NCI-H1105 (cell line): ENCODE measurements around the gene ABHD5.

Experiments used
- DNase-seq: peaks from one replicate; lab custom pipeline; 2025; lab: John Stamatoyannopoulos, UW

The ABHD5 gene

GRCh38 chr3:43757666-43758321, 67.1 kb downstream of the ABHD5 start:
- DNase-seq: no peak

DNA sequence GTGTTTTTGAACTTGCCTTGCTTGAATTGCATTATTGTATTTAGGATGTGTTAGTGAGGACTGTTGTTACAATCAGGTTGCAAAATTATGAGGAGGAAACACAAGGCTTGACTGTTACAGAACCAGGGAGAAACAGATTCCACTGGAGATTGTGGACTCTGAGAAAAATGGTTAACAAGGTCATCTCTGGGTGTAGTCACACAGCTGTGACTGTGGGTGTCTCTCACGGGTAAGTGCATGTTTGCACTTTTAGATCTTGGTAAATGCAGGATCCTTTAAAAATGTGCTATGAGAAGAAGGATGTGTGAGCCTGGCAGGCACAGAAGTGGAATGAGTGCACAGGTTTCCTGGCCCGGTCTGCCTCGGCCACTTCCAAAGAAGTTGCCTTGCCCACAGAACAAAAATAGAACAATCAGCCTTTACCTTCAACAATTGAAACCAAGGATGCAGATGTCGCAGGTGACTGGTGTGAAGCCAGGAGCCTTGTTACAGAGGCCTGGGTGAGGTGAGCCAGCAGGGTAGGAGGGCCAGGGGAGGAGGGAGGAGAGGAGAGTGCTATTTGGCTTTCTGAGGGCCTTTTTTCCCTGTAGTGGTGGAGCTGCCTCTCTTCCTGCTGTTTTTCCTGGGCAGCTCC, 68.0 kb downstream of the ABHD5 start:
- no peak for DNase-seq

DNA sequence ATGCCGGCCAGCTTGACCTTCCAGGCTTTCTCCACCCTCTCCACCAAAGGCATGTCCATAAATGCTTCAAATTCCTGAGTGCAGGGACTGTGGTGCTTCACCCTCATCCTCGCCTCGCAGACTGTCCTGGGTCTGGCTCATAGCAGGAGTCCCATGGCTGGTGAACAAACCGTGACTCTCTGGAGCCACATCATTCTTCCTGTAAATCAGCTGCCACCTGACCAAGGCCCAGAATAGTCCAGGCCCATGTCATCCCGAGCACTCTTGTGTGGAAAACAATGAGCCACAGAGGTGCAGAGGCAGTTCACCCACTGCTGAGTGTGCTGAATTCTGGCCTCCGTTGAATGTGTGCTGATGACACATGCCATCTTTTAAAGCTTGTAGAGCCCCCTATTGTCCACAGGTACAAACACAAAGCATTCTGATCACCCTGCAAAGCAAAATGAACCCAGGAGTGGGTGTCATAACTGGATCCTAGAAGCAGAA, 68.6 kb downstream of the ABHD5 start:
- DNase-seq: no peak

GRCh38 chr3:43759938-43760337, 69.2 kb downstream of the ABHD5 start:
- no peak for DNase-seq

- DNase-seq: no peak
Measured at GRCh38 chr3:43760938-43761337, 70.2 kb downstream of the ABHD5 start.

DNA sequence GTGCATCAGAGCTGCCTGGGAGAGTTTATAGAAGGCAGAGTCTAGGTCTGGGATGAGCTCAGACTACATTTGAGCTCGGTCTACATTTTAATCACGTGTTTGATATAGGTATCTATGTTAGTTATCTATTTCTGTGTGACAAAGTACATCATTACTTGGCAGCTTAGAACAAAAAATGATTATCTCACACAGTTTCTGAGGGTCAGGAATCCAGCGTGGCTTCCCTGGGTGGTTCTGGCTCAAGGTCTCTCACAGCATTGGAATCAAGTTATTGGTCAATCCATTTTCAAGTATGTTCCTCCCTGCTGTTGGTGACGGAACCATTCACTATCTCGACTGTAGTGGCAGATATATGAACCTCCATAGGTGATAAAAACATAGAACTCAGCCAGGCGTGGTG, 71.7 kb downstream of the ABHD5 start:
- no peak for DNase-seq

DNA sequence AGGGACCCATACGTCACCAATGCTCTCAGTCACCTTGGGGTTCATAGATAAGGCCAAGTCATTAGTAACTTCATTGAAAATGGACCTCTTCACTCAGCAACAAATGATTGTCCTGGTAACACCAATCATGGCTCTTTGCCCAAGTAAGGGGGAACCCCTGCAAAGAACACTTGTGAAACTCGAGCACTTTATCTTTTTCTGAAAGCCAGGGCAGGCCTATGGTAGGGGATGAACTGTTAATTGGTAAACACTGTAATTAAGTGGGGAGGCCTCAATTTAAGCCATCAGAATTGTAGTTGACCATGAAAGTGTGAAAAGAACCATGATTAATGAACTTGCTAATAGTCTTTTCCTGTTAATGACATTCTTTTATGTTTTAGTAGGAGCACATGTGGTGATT, 73.3 kb downstream of the ABHD5 start:
- DNase-seq: no peak

- DNase-seq: no peak
Measured at GRCh38 chr3:43764471-43764870, 73.7 kb downstream of the ABHD5 start.

DNA sequence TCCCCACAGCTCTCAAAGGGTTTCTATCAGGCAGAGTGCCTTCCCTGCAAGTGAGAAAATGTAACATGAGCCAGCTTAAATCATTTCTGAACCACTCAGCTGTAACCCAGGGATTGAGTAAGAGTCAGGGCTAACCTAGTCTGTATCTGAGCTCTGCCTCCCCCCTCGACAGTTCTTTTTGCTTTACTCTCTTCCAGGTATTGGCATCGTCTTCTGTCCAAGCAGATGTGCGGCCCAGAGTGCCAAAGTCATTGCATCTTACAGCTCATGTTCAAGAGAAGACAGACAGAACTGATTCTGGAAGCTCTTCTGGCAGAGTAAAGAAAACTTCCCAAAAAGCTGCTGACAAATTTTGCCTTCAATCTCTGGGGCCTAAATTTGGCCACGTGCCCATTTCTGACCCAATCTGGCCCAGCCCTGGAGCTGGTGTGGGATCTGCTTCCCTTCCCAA, 74.8 kb downstream of the ABHD5 start:
- DNase-seq: no peak

GRCh38 chr3:43766672-43767465, 76.1 kb downstream of the ABHD5 start:
- DNase-seq: no peak

- no peak for DNase-seq
Measured at GRCh38 chr3:43768381-43768973, 77.7 kb downstream of the ABHD5 start.

DNA sequence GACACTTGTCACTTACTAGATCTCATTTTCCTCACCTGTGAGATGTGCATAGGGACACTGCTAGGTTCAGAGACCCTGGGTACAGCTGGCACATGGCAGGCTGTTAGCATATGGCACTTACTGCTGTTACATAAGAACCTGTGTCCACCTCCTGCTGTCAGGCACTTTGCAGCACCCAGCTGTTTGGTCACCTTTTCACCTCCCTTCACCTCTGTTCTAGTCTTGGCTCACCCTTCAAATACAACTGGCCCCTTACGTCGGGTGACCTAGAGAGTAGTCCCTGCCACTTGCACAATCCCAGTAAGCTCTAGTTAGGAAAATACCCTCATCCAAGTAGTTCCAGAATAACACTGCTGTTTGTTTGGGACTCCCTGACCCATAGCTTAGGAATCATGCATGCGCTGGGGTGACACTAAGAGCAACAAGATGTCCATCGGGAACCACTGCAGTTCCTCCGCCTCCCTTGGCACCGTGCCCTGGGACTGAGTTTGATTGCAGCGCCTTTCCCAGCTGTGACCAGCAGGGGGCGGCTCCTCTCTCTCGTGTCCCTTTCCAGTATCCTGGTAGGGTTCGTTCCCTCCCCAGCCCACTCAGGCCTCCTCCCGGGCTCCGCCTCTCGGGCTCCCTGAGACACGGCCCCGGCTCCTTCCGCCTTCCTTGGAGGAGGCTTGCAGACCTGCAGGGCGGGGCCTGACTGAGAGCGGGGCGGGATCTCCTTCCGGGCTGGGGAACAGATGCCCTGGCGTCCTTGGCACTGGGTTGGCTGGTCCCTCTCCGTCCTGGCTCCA, 78.6 kb downstream of the ABHD5 start:
- DNase-seq: peak; percentile 76

DNA sequence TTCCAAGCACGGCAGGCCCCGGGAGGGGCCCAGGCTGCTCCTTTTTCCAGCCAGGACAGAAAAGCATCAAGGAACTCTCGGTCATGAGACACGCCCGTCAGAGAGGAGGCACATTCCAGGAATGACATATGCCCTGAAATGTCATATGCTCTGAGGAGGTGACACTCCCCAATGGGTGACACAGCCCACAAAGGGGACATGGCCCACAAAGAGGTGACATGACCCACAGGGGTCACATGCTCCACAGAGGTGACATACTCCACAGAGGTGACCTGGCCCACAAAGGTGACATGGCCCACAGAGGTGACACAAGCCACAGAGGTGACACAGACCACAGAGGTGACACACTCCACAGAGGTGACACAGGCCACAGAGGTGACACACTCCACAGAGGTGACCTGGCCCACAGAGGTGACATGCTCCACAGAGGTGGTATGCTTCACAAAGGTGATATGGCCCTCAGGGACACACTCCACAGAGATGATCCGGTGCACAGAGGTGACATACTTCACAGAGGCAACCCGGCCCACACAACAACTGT, 79.2 kb downstream of the ABHD5 start:
- no peak for DNase-seq

DNA sequence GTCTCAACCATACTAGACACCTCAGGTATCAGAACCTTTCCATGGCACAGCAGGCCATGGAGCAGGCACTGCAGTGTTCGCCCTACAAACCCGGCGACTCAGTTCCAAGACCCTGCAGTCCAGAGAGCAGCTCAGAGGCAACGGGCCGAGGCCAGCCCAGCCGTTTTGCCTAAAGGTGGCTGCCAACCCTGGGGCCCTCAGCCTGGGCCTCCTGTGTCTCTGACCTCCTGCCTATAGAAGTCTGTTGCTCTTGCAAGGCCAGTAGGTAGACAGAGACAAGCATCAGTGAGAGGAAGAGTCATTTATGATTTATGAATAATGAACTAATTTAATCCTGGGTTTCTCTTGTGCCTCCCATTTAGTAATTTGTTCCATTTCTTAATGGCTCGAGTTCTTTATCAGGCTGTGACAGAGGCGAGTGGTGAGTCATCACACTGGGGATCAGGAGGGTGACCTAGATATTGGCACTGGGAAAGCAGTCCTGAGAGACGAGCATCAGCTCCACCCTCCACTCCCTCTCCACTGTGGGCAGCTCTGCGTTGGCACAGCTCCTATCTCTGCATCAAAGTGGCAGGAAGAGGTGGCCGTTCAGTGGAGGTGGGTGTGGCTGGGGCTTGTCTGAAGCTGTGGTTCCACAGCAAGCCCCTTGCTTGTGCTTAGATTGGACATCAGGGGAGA, 79.8 kb downstream of the ABHD5 start:
- DNase-seq: no peak

- DNase-seq: no peak
Measured at GRCh38 chr3:43771610-43772009, 80.9 kb downstream of the ABHD5 start.

GRCh38 chr3:43773273-43774094, 82.7 kb downstream of the ABHD5 start:
- DNase-seq: no peak

DNA sequence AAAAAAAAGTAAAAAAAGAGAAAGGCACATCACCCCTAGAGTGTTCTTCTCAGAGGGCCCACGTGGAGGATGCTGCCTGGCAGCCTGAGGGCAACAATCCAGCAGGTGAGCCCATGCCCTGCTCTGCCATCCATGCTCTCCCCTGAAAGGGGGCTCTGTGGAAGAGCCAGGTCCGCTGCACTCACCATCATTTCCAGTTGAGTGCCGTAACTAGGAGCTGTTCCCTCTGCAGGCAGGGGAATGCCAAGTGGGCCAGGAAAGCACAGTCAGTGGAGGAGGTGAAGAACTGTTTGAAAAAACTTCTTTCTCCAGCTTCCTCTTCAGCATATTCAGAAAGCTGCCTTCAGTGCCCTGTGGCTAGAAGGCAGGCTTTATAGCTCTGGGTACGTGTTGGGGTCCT, 84.1 kb downstream of the ABHD5 start:
- DNase-seq: no peak

GRCh38 chr3:43776101-43776500, 85.4 kb downstream of the ABHD5 start:
- no peak for DNase-seq

- no peak for DNase-seq
Measured at GRCh38 chr3:43779850-43780249, 89.1 kb downstream of the ABHD5 start.

- no peak for DNase-seq
Measured at GRCh38 chr3:43782541-43782940, 91.8 kb downstream of the ABHD5 start.
